A549 (cell line): Measurements from ENCODE around the gene TREM1.

Experiments used
- CHD2 ChIP-seq: fragments of 150-350 bp; IDR thresholded peaks from 2 replicates; pipeline ENCODE4 v1.6.1; 2014; ENCODE audit warnings: low read length; ENCODE audit not compliant: partially characterized antibody
- CTCF ChIP-seq: fragments of >200 bp; sonication (Bioruptor Twin); formaldehyde crosslinking; IDR thresholded peaks from 3 replicates; pipeline ENCODE4 v1.5.1; 2016
- E2F6 ChIP-seq: IDR thresholded peaks from 2 replicates; pipeline ENCODE4 v1.6.1; 2012; ENCODE audit warnings: low read depth, borderline replicate concordance
- ELK1 ChIP-seq: fragments of 150-350 bp; IDR thresholded peaks from 2 replicates; pipeline ENCODE4 v1.6.1; 2014; ENCODE audit warnings: low read depth, mild to moderate bottlenecking, low read length
- EP300 ChIP-seq, 2 experiments: fragments of >200 bp; sonication (Bioruptor Twin); formaldehyde crosslinking; IDR thresholded peaks; 2 replicates in 1 of 2; 3 replicates in 1 of 2; pipeline ENCODE4 v1.6.1; 2016 to 2017
- HOXA7 ChIP-seq: fragments of 250-450 bp; sonication (Bioruptor Pico); IDR thresholded peaks from 2 replicates; pipeline ENCODE4 v1.5.0; 2020; ENCODE audit warnings: mild to moderate bottlenecking, moderate library complexity
- JUN ChIP-seq, 2 experiments: fragments of >200 bp; sonication (Bioruptor Twin); formaldehyde crosslinking; IDR thresholded peaks; 2 replicates in 1 of 2; 3 replicates in 1 of 2; pipeline ENCODE4 v1.6.1; 2016 to 2017
- PHF8 ChIP-seq: fragments of 200-600 bp; sonication (generic); IDR thresholded peaks from 2 replicates; pipeline ENCODE4 v1.6.1; 2016; ENCODE audit warnings: low read depth, mild to moderate bottlenecking, antibody characterized with exemption, moderate library complexity, borderline replicate concordance
- POLR2A ChIP-seq: IDR thresholded peaks from 2 replicates; pipeline ENCODE4 v1.6.1; 2012; ENCODE audit warnings: mild to moderate bottlenecking, low read length
- RAD21 ChIP-seq, 2 experiments: fragments of >200 bp in 1 of 2; sonication (Bioruptor Twin) in 1 of 2; formaldehyde crosslinking in 1 of 2; IDR thresholded peaks in 1 of 2; conservative IDR thresholded peaks in 1 of 2; 2 replicates in 1 of 2; 3 replicates in 1 of 2; pipeline ENCODE4 v1.6.1; 2012 to 2018; ENCODE audit warnings: inconsistent platforms in 1 of 2
- REST ChIP-seq: fragments of 200-600 bp; sonication (generic); IDR thresholded peaks from 2 replicates; pipeline ENCODE4 v1.6.1; 2016; ENCODE audit warnings: antibody characterized with exemption, mild to moderate bottlenecking, moderate library complexity
- SMC3 ChIP-seq: fragments of >200 bp; sonication (Bioruptor Twin); formaldehyde crosslinking; IDR thresholded peaks from 3 replicates; pipeline ENCODE4 v1.6.1; 2018; ENCODE audit warnings: inconsistent platforms
- ZFP36 ChIP-seq: fragments of 450-650 bp; IDR thresholded peaks from 2 replicates; pipeline ENCODE4 v1.6.1; 2014; ENCODE audit warnings: borderline replicate concordance; ENCODE audit not compliant: partially characterized antibody
- TF ChIP-seq, protein P1 (sequence below): IDR thresholded peaks from 2 replicates; pipeline ENCODE4 v1.6.1; 2012

- TF ChIP-seq, protein P1, sequence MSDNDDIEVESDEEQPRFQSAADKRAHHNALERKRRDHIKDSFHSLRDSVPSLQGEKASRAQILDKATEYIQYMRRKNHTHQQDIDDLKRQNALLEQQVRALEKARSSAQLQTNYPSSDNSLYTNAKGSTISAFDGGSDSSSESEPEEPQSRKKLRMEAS, result no peak
- TF ChIP-seq POLR2A, result no peak
- no peak for TF ChIP-seq CHD2
- no peak for TF ChIP-seq HOXA7 (CRISPR knock-in tag)
- no peak for TF ChIP-seq E2F6
- no peak for TF ChIP-seq CTCF
- TF ChIP-seq EP300 (IDR thresholded peaks at IDR 0.05), result no peak
- TF ChIP-seq RAD21 (conservative IDR thresholded peaks at IDR 0.05 in 1 of 2, IDR thresholded peaks at IDR 0.05 in 1 of 2), result no peak
- no peak for TF ChIP-seq JUN (IDR thresholded peaks at IDR 0.05)
- TF ChIP-seq REST, result no peak
- TF ChIP-seq PHF8, result no peak
- no peak for TF ChIP-seq ZFP36
- TF ChIP-seq SMC3, result no peak
- TF ChIP-seq ELK1, result no peak
These were observed 49.5 kb upstream of the TREM1 start for GRCh38 chr6:41335943-41336342.
